ENCODE data around the gene IL17RA.
"Not testable (repeated sequence)": the region's sequence is repeated elsewhere in the genome, so short reads cannot be mapped to it uniquely, and the experiment has no call there.

Gene IL17RA

DNA sequence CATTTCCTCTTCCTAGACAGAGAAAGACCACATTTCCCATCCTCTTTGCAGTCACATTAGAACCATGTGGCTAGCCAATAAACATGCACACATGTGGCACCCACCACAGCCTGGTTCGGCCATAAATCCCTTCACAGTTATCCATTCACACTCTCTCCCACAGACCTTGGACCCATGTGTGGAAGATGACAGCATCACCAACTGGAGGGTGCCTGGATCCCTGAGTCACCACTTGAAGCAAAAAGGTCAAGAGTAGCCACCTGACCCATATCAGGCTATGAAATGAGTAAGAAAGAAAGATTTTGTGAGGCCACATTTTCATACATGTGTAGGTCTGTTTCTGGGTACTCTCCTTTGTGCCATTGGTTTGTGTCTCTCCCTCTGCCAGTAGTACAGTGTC lies 45.4 kb downstream of the IL17RA start:
- DNase-seq = no peak

DNA sequence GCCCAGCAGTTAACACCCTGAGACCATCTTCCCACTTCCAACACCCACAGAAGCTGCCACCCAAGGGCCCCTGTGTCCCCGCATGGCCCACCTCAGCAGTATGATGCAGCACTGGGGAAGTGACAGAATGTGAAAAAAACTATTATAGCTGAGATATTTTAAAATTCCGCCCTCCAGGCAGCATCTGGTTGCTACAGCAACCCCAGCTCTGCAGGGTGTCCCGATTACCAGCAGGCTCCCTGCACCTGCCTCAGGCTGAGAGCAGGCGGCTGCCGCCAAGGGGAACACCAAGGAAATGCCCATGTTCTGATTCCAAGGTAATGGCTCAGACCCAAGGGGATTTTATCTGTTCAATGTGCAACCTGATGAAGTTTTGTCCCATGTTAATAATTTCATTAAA lies 46.9 kb downstream of the IL17RA start:
- peak; percentile 55 for DNase-seq

DNA sequence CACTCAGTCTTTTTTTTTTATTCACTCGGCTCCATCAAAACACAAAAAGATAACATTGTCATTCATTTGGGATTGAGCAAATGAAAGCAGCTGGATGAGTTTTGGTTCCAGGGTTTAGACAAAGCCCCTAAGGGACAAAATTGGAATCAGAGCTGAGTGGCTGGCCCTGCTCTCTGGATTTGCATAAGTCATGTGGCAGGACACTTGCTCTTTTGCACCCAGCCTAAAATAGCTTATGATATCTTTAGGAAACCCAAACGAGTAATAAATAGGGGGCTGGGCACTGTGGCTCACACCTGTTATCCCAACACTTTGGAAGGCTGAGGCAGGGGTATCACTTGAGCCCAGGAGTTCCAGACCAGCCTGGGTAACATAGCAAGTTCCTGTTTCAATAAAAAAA lies 47.3 kb downstream of the IL17RA start:
- DNase-seq = no peak

DNA sequence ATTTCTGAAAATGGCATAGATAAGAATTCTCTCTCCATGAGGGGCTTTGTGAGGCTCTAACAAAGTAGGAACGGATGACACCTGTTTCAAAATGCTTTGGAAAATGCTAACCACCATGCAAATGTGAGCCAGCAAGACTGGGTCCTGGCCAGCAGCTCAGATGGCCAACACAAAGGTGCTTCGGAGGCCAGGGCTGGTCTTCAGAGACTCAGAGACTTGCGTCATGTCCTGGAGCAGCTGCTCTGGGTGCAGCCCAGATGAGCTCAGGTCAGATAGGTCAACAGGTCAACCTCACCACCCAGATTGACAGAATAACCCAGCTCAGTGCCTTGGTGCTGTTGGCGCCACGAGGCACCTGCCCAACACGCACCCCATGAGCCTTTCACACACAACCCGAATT lies 48.3 kb downstream of the IL17RA start:
- DNase-seq = no peak

DNA sequence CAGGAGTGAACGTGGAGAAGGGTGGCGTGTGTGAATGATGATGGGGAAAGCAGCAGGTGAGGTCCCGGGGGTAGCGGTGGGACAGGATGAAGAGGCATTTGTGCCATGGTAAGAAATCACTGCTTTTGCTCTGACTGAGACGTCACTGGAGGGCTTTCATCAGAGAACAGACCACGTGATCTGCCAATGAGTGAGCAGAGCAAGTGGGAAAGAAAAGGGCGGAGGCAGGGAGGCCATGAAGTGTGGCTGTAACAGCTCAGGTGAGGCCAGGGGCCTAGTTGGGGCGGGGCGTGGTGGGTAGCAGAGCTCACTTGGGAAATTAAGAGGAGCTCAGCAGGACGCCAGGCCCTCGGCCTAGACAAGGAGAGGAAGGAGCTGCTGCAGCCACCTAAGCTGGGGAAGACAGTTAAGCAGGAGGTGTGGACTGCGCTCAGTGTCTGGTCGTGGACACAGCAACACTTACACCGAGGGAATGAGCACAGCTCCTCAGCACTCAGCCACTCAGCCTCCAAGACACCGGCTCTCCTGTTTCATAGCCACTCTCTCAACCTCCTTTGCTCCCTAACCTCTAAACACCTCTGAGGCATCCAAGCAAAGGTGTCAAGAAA lies 50.5 kb downstream of the IL17RA start:
- no peak for DNase-seq

DNA sequence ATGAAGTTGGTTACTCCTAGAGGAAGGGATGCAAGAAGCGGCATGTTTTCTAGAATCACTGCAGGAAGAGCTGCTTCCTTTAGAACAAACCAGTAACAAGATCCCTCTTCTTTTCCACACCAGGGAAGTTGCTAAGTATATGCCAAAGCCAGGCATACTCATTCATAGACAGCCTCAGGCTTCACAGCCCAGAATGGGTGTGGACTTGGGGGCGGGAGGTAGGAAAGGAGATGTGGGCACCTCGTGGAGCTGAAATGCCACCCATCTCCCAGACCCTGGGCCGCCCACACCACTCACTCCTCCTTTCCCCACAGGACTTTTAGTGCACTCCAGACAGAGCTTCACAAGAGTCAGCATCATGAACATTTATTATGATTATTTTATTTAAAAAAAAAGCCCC lies 52.4 kb downstream of the IL17RA start:
- no peak for DNase-seq

DNA sequence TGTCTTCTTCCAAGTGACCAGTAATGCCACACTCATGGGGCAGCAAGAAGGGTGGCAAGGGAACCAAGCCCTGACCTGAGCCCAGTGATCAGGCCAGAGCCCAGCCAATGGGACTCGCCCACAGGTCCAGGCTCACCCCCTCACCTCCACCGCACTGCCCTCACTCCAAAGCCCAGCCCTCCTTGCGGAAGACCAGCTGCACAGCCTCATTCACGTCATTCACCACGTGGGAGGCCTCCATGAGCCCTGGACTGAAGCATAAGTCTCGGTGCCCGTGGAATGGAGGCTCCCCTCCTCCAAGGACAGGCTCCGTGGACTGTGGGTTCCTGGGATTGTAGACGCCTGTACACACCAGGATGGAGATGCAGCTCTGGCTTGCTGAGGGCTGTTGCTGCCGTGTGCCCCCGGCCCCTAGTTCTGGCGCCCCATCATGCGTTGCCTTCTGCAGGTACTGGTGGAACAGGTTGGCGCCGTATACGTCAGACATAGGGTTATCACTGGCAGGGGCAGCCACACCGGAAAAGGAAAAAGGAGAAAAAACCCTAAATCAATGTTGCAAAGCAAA lies 53.1 kb downstream of the IL17RA start:
- no peak for DNase-seq

DNA sequence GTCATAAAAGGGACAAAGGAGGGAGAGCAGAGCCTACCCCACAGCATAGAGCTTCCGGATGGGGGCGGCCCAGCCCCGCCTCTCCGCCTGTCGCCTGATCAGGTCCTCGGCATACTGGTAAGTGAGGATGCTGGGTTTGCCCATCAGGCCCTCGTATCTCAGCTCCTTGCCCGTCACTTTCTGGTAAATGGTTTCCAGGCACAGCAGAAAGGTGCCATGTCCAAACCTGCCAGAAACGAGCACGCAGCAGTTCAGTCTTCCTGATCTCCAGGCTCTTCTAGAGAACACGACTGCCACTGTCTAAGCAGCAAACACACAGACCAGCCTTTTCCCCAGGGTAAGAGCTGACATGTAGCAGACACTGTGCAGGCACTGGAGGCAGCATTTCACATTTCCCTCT lies 53.7 kb downstream of the IL17RA start:
- DNase-seq = no peak

DNA sequence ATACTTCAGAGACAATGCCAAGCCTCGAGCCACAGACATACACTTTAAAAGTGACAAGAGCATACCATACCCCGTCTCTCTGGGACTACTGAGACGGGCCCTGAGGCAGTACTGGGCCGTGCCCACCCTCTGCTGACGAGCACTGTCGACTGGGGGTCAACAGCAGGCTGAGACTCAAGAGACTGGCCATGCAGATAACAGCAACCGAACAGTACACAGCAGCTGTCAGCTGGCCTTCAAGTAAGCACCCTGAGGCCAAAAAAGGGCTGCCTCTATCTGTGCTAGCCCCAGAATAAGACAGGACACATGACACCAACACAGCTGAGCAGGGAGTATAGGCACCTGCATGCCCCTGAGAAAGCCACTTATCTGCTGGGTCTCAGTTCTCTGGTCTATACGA lies 55.2 kb downstream of the IL17RA start:
- no peak for DNase-seq

DNA sequence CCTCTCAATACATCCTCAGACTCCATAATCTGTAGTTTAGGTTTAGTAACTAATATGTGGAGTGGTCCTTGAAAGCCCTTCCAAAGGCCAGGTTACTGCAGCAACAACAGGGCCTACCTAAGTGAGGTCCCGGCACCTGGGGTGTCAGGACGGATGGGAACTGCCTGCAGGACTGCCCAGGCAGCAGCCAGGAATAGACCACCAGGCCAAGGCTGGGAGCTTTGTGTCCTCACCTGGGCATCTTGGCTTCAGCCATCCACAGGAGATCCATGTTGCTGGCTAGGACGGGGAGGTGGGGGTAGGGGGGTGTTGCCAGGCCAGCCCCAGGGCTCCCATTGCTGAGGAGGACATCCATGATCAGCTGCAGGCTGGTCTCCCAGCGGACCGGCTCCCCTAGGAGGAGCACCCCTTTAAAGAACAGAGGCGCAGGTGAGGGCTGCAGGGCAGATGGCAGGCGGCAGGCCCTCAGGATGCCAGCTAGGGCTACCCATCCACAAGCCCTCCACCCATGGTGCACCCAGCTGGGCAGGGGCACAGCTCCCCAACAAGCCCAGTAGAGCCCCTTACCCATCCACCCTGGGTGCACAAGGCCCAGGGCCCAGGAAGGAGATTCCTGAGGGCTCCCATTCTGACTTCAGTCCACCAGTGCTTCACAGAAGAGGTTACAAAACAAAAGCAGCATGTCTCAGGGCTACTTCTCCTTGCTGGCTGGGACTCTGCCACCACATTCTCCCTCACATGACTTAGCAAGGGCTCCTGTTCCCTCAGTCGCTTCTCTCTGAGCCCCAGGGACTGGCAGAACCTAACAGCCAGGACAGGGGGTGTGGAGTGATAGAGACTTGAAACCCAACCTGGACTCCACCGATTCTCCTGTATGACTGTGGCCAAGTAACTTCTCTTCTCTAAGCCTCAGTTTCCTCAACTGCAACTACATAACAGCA lies 56.3 kb downstream of the IL17RA start:
- DNase-seq = no peak

DNA sequence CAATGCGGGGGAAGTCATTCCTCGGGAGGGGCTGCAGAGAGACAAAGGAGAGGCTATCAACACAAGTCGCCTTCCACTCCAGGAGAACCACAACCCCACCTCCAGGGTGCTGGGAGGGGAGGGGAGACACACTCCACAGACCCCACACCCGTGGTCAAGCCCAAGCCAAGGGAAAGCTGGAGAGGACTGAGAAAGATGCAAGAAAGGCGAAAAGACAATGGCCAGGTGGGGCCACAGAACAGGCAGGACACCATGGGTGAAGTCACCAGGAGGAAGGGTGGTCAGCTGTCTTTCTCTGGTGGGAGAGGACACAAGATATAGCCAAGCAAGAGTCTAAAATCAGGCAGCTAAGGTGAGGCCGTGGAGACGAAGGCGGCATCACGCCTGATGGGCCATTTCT lies 58.3 kb downstream of the IL17RA start:
- no peak for DNase-seq

DNA sequence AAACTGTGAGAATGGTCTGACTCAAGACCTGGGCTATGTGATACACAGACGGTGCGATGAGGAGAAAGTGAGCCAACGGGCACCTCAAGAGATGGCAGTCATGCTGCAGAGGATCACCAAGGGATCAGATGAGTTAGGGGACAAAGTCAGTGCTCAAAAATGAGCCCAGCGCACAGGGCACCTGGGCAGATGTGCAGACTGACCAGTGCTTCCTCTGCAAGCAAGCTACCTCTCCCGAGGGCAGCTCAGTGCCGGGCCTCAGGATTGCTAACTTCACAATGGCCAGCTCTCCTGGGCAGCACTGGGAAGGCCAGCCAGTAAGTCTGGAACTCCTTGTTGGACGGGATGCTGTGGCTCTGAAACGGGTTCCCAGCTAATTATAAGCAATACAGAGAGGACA lies 59.0 kb downstream of the IL17RA start:
- DNase-seq = no peak

DNA sequence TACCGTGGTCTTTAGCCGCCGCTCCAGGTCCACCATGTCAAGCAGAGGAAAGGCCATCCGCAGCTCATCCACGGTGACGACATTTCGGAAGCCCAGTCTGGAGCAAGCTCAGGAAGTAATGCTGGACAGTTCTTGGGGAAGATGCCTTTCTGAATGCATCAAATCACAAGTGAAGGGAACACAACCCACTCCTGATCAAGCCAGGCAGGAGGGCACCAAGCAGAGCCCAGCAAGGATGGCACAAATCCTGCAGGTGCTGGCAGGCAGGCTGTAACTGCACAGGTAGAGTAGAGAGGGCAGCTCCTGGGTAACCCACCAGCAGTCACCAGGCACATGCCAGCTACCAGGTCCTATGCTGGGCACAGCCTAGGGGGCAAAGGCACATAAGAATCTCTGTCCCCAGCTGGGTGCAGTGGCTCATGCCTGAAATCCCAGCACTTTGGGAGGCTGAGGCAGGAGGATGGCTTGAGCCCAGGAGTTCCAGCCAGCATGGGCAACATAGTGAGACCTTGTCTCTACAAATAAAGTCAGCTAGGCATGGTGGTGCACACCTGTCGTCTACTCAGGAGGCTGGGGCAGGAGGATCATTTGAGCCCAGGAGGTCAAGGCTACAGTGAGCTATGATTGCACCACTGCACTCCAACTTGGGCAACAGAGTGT lies 60.4 kb downstream of the IL17RA start:
- DNase-seq = no peak

DNA sequence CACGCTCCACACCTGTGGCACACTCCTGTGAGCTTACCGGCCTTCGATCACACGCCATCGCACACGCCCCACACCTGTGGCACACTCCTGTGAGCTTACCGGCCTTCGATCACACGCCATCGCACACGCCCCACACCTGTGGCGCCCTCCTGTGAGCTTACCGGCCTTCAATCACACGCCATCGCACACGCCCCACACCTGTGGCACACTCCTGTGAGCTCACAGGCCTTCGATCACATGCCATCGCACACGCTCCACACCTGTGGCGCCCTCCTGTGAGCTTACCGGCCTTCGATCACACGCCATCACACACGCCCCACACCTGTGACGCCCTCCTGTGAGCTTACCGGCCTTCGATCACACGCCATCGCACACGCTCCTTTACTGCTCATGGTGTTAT lies 62.7 kb downstream of the IL17RA start:
- DNase-seq = not testable (repeated sequence)

DNA sequence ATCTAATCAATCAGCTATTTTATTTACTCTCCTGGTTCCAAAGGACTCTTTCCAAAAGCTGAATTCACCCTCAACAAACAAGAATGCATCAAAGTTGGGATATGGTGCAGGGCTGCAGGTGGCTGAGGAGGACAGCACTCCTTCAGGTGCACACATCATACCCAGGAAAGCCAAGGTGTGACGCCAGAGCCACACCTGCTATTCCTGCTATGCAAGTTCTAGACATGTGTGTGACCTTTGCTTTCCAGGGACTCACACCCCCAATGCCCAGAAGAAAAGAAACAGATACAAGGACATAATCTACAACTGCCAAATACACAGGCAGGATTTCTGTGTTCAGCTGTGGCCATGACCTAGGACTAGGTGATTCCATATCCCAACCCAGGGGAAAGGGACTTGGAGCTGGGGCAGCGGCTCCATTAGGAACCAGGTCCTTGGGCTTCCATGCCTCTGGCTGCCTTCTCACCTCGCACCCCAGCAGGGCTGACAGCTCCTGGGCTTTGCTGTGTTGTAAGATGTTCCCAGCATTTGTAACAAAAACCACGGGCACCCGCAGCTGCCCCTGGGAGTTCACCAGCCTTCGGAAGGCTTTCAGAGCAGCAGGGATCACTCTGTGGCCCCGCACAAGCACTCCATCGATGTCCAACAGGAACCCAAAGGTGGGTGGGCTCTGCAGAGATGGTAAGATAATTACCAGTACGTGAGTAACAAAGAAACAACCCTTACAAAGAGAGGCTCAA lies 64.4 kb downstream of the IL17RA start:
- no peak for DNase-seq

DNA sequence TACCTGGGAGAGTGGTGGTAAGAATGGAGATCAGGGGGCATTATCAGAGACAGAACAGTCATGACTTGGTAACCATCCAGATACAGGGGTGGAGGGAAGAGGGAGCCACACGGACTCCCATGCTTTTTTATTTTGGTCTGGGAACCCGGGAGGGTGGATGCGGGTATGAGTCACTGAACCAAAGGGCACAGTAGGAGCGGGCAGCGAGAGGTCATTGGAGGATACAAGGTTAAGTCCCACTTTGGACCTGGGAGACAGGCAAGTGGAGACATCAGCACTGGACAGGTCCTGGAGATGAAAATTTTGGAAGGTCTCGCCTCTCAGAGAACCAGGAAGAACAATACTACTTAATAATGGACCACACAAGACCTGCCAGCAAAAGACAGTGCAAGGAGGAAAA lies 67.5 kb downstream of the IL17RA start:
- DNase-seq = no peak

DNA sequence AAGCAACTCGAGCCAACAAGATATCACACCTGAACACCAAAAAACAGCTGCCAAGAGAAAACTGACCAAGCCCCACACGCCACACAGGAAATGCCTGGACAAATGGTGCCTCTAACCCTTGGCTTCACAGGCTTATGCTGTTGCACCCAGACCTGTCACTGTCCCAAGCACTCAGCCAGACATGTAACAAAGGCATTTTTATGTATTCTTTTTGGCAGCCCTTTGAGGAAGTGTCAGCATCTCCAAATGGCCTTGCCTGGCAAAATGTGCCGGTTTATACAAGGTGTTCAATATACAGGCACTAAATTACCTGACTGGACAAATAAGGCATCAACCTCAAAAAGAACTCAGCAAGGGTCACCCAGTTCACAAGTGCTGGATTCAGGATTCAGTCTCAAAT lies 68.2 kb downstream of the IL17RA start:
- no peak for DNase-seq

DNA sequence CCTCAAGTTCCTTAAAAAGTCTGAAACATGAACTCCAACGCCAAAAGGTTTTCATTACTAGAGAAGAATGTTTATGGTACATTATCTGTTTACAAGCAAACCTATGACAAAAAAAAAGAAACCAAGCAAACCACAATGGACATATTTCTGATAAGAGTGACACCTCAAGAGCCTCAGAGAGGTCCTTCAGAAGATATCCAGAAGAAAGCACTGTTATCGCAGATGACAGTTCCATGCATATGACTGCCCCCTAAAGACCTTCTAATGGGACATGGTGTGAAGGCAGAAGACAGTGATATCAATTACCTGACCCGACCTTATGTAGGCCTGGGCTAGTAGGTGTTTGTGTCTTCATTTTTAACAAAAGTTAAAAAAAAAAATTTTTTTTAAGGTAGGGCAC lies 71.1 kb downstream of the IL17RA start:
- DNase-seq = no peak

DNA sequence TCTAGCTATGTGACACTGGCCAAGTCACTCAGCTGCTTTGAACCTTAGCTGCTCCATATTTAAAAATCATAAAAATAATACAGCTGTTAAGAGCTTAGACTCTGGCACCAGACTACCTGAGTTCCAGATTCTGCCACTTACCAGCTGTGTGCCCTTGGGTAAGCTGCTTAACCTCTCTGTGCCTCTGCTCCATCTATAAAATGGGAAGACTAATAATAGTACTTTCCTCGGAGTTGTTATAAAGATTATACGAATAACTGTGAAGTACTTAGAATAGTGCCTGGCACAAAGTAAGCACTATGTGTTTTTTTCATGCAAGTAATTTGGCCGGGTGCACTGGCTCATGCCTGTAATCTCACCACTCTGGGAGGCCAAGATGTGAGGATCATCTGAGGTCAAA lies 72.9 kb downstream of the IL17RA start:
- DNase-seq = no peak

DNA sequence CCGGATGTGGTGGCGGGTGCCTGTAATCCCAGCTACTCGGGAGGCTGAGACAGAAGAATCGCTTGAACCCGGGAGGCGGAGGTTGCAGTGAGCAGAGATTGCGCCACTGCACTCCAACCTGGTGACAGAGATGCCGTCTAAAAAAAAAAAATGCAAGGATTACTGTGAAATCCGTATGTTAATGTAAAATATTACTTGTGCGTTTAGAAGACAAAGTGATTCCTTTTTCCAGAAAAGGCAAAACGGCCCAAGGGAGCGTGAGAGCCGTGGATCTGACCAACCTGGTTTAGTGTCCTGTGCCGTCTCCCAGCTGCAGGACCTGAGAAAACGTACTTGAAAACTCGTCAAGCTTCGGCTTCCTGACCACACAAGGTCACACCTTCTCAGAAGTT lies 73.4 kb downstream of the IL17RA start:
- DNase-seq = no peak

DNA sequence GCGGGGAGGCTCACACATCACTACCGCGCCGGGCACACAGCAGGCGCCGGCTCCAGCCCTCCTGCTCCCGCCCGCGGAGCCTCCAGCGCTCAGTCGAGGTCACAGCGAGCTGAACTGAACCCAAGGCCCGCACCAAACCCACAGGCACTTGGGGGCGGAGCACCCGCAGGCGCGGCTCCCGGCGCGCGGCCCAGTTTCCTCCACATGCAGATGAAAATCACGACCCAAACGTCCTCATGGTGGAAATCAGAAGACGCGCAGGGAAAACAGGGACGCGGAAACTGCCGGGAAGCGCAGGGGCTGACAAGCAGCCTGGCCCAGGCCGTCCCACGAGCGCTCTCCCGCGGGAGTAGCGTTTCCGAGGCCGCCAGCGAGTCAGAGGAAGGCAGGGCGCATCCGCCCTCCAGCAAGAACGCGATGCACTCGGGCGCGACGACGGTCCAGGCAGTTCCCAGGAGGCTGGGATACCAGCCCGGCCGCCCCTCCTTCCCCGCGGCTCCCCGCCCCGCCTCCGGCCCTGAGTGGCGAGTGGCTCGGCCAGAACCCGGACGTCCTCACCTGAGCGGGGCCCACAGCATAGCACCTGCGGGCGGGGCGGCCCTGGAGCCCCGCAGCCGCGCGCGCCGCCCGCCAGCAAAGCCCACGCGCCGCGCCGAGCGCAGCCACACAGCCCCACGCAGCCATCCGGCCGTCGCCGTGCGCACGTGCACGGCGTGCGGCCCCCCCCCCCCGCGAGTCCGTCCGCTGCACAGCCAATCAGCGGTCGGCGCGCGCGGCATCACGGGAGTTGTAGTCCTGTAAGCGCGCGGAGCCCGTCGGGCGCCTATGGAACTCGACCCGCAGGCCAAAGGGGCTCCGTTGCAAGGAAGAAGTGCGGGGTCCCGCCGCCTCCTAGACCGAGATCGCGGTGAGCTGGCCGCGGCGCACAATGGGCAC lies 74.0 kb downstream of the IL17RA start, which contains the start of gene HDHD5:
Gene HDHD5, minus strand, starts transcription at position 710 of the 936 bp plus-strand sequence. Its CDS starts 26 bp downstream, at position 684.
- peak; percentile 96 for DNase-seq

DNA sequence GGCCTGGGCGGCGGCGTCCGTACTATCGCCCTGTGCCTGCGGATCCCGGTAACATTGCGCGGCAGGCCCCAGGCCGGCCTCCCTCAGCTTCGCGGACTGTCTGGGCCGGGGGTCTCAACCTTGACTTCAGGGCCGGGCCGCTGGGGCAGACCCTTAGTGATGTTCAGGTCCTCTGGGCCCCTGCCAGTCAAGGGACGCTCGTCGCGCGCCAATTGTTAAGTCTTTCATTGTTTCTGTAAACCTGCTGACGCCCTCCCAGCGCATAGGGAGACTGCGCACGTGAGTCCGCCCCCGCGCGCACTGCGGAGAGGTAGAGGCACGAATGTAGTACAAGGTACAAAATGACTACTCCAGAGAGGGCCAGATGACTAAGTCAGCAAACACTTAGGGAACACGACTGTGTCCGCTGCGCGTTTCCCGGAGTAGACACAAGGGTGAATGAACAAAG lies 74.7 kb downstream of the IL17RA start:
- DNase-seq = no peak

Measured in retina (tissue), 1 donor.